H1 (cell line): ENCODE data around the gene KCNK2.

Source experiments
- NRF1 ChIP-seq: IDR thresholded peaks from 2 replicates; pipeline ENCODE4 v1.6.1; 2011; ENCODE audit warnings: mild to moderate bottlenecking, low read depth, low read length, improper control_type of control experiment
- POLR2A ChIP-seq, 2 experiments: IDR thresholded peaks; 1 replicate in 1 of 2; 2 replicates in 1 of 2; pipeline ENCODE4 v1.6.1; 2011; ENCODE audit warnings: low read depth in 2 of 2, low read length in 2 of 2, mild to moderate bottlenecking in 2 of 2; ENCODE audit errors: control extremely low read depth in 1 of 2
- SRF ChIP-seq: IDR thresholded peaks from 2 replicates; pipeline ENCODE4 v1.6.1; 2011; ENCODE audit warnings: mild to moderate bottlenecking, low read depth, low read length, moderate library complexity
- ZNF274 ChIP-seq: IDR thresholded peaks from 2 replicates; pipeline ENCODE4 v1.7.0; 2012; ENCODE audit warnings: low read length, borderline replicate concordance; ENCODE audit errors: extremely low read depth

GRCh38 chr1:215260711-215261110 is 178.2 kb downstream of the KCNK2 start:
- TF ChIP-seq NRF1 (no peak), SRF (no peak), POLR2A (IDR thresholded peaks at IDR 0.05; ENCODE audit: control extremely low read depth in 1 of 2, low read depth in 2 of 2, low read length in 2 of 2) (no peak), ZNF274 (no peak)
